Ishikawa (cell line): ENCODE data around the gene BDH2.

ENCODE experiments used
- CREB1 ChIP-seq: IDR thresholded peaks from 2 replicates; pipeline ENCODE4 v1.6.1; 2012; ENCODE audit warnings: low read depth
- EGR1 ChIP-seq: IDR thresholded peaks from 2 replicates; pipeline ENCODE4 v1.6.1; 2012
- EP300 ChIP-seq: IDR thresholded peaks from 2 replicates; pipeline ENCODE4 v1.6.1; 2012; ENCODE audit warnings: borderline replicate concordance
- NFIC ChIP-seq: IDR thresholded peaks from 2 replicates; pipeline ENCODE4 v1.6.1; 2012
- RAD21 ChIP-seq: IDR thresholded peaks from 2 replicates; pipeline ENCODE4 v1.6.1; 2012; ENCODE audit warnings: low read depth
- TAF1 ChIP-seq: IDR thresholded peaks from 2 replicates; pipeline ENCODE4 v1.6.1; 2012; ENCODE audit warnings: low read depth, mild to moderate bottlenecking
- TCF12 ChIP-seq: IDR thresholded peaks from 2 replicates; pipeline ENCODE4 v1.6.1; 2012; ENCODE audit warnings: low read depth
- TEAD4 ChIP-seq: IDR thresholded peaks from 2 replicates; pipeline ENCODE4 v1.6.1; 2012
- YY1 ChIP-seq: IDR thresholded peaks from 2 replicates; pipeline ENCODE4 v1.6.1; 2012; ENCODE audit warnings: low read depth
- TF ChIP-seq, protein P1 (sequence below): IDR thresholded peaks from 2 replicates; pipeline ENCODE4 v1.6.1; 2012
- TF ChIP-seq, protein P2 (sequence below): IDR thresholded peaks from 2 replicates; pipeline ENCODE4 v1.6.1; 2012; ENCODE audit warnings: low read depth, mild to moderate bottlenecking
- TF ChIP-seq, protein P3 (sequence below): IDR thresholded peaks from 2 replicates; pipeline ENCODE4 v1.6.1; 2012

- TF ChIP-seq TEAD4: no peak
- no peak for TF ChIP-seq YY1
- TF ChIP-seq, protein P1, sequence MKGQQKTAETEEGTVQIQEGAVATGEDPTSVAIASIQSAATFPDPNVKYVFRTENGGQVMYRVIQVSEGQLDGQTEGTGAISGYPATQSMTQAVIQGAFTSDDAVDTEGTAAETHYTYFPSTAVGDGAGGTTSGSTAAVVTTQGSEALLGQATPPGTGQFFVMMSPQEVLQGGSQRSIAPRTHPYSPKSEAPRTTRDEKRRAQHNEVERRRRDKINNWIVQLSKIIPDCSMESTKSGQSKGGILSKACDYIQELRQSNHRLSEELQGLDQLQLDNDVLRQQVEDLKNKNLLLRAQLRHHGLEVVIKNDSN: no peak
- TF ChIP-seq EP300: no peak
- TF ChIP-seq RAD21: no peak
- no peak for TF ChIP-seq NFIC
- TF ChIP-seq, protein P2, sequence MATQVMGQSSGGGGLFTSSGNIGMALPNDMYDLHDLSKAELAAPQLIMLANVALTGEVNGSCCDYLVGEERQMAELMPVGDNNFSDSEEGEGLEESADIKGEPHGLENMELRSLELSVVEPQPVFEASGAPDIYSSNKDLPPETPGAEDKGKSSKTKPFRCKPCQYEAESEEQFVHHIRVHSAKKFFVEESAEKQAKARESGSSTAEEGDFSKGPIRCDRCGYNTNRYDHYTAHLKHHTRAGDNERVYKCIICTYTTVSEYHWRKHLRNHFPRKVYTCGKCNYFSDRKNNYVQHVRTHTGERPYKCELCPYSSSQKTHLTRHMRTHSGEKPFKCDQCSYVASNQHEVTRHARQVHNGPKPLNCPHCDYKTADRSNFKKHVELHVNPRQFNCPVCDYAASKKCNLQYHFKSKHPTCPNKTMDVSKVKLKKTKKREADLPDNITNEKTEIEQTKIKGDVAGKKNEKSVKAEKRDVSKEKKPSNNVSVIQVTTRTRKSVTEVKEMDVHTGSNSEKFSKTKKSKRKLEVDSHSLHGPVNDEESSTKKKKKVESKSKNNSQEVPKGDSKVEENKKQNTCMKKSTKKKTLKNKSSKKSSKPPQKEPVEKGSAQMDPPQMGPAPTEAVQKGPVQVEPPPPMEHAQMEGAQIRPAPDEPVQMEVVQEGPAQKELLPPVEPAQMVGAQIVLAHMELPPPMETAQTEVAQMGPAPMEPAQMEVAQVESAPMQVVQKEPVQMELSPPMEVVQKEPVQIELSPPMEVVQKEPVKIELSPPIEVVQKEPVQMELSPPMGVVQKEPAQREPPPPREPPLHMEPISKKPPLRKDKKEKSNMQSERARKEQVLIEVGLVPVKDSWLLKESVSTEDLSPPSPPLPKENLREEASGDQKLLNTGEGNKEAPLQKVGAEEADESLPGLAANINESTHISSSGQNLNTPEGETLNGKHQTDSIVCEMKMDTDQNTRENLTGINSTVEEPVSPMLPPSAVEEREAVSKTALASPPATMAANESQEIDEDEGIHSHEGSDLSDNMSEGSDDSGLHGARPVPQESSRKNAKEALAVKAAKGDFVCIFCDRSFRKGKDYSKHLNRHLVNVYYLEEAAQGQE: no peak
- TF ChIP-seq CREB1: no peak
- no peak for TF ChIP-seq EGR1
- TF ChIP-seq, protein P3, sequence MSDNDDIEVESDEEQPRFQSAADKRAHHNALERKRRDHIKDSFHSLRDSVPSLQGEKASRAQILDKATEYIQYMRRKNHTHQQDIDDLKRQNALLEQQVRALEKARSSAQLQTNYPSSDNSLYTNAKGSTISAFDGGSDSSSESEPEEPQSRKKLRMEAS: no peak
- TF ChIP-seq TAF1: no peak
- TF ChIP-seq TCF12: no peak
These were observed 31.6 kb downstream of the BDH2 start for GRCh38 chr4:103067841-103068547.
